HepG2 (cell line): ENCODE data around the gene MOK.

ENCODE experiments used
- CHD2 ChIP-seq: IDR thresholded peaks from 2 replicates; pipeline ENCODE4 v1.6.1; 2011; ENCODE audit warnings: low read depth, low read length, improper control_type of control experiment
- EP300 ChIP-seq, 3 experiments: sonication (generic) in 1 of 3; formaldehyde crosslinking in 1 of 3; IDR thresholded peaks; 2 replicates each; pipeline versions ENCODE4 v1.5.1 to v1.6.1; 2011 to 2020; ENCODE audit warnings: low read depth in 2 of 3, low read length in 2 of 3, borderline replicate concordance in 1 of 3, improper control_type of control experiment in 1 of 3, mild to moderate bottlenecking in 1 of 3, missing genetic modification reagents in 1 of 3, moderate library complexity in 1 of 3
- FOXM1 ChIP-seq: sonication (generic); formaldehyde crosslinking; IDR thresholded peaks from 2 replicates; pipeline ENCODE4 v1.5.0; 2020; ENCODE audit warnings: missing genetic modification reagents
- JARID2 ChIP-seq: sonication (generic); formaldehyde crosslinking; IDR thresholded peaks from 2 replicates; pipeline ENCODE4 v1.8.1; 2023; ENCODE audit warnings: missing genetic modification reagents, inconsistent platforms; ENCODE audit not compliant: insufficient replicate concordance
- KMT2B ChIP-seq: IDR thresholded peaks from 2 replicates; pipeline ENCODE4 v1.6.1; 2016; ENCODE audit warnings: missing genetic modification reagents, missing compliant biosample characterization
- POLR2AphosphoS5 ChIP-seq: IDR thresholded peaks from 2 replicates; pipeline ENCODE4 v1.6.1; 2012; ENCODE audit warnings: low read depth, low read length
- SALL1 ChIP-seq: sonication (generic); formaldehyde crosslinking; IDR thresholded peaks from 2 replicates; pipeline ENCODE4 v1.8.0; 2022; ENCODE audit warnings: mild to moderate bottlenecking, missing genetic modification reagents
- SP1 ChIP-seq, 2 experiments: fragments of 450-650 bp in 1 of 2; sonication (generic) in 1 of 2; formaldehyde crosslinking in 1 of 2; IDR thresholded peaks; 2 replicates each; pipeline versions ENCODE4 v1.4.0 to v1.6.1; 2016 to 2020; ENCODE audit warnings: missing genetic modification reagents in 1 of 2
- ZNF121 ChIP-seq: sonication (generic); formaldehyde crosslinking; IDR thresholded peaks from 2 replicates; pipeline ENCODE4 v1.5.0; 2020; ENCODE audit warnings: mild to moderate bottlenecking, missing genetic modification reagents
- ZNF232 ChIP-seq: sonication (generic); formaldehyde crosslinking; IDR thresholded peaks from 2 replicates; pipeline ENCODE4 v1.4.0; 2020; ENCODE audit warnings: missing genetic modification reagents, borderline replicate concordance
- ZNF382 ChIP-seq: sonication (generic); formaldehyde crosslinking; IDR thresholded peaks from 2 replicates; pipeline ENCODE4 v1.5.0; 2020; ENCODE audit warnings: missing genetic modification reagents, mild to moderate bottlenecking, borderline replicate concordance
- ZNF567 ChIP-seq: sonication (generic); formaldehyde crosslinking; IDR thresholded peaks from 2 replicates; pipeline ENCODE4 v1.8.1; 2023; ENCODE audit warnings: mild to moderate bottlenecking, missing genetic modification reagents, borderline replicate concordance
- TF ChIP-seq, protein P1 (sequence below): sonication (generic); formaldehyde crosslinking; IDR thresholded peaks from 2 replicates; pipeline ENCODE4 v1.5.0; 2020; ENCODE audit warnings: mild to moderate bottlenecking, missing genetic modification reagents, moderate library complexity

- no peak for TF ChIP-seq SALL1
- TF ChIP-seq ZNF121 (CRISPR knock-in tag): no peak
- no peak for TF ChIP-seq JARID2
- TF ChIP-seq ZNF382: no peak
- TF ChIP-seq, protein P1, sequence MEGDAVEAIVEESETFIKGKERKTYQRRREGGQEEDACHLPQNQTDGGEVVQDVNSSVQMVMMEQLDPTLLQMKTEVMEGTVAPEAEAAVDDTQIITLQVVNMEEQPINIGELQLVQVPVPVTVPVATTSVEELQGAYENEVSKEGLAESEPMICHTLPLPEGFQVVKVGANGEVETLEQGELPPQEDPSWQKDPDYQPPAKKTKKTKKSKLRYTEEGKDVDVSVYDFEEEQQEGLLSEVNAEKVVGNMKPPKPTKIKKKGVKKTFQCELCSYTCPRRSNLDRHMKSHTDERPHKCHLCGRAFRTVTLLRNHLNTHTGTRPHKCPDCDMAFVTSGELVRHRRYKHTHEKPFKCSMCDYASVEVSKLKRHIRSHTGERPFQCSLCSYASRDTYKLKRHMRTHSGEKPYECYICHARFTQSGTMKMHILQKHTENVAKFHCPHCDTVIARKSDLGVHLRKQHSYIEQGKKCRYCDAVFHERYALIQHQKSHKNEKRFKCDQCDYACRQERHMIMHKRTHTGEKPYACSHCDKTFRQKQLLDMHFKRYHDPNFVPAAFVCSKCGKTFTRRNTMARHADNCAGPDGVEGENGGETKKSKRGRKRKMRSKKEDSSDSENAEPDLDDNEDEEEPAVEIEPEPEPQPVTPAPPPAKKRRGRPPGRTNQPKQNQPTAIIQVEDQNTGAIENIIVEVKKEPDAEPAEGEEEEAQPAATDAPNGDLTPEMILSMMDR (CRISPR knock-in tag): no peak
- no peak for TF ChIP-seq ZNF232
- no peak for TF ChIP-seq ZNF567
- TF ChIP-seq KMT2B (CRISPR knock-in tag): no peak
- no peak for TF ChIP-seq SP1 (IDR thresholded peaks at IDR 0.05)
- TF ChIP-seq SP1 (CRISPR knock-in tag; IDR thresholded peaks at IDR 0.05): no peak
- TF ChIP-seq FOXM1: no peak
- TF ChIP-seq POLR2AphosphoS5: no peak
- no peak for TF ChIP-seq EP300 (IDR thresholded peaks at IDR 0.05; ENCODE audit: low read depth in 2 of 2, low read length in 2 of 2)
- TF ChIP-seq EP300 (CRISPR knock-in tag; IDR thresholded peaks at IDR 0.05; ENCODE audit: borderline replicate concordance): no peak
- no peak for TF ChIP-seq CHD2
Observed at GRCh38 chr14:102195446-102195845, 109.5 kb downstream of the MOK start.
